H1 (cell line): ENCODE results near the gene MACF1. TPM values are rescaled to one million over a fixed set of nuclear protein-coding genes. Genes with fewer than 3 reads are reported as not detected.

Experiments
- CTCF ChIA-PET: fragments of 300-600 bp; sonication (Branson Sonifier 250); formaldehyde crosslinking; loops from one replicate; lab custom pipeline; 2021; ENCODE audit not compliant: partially characterized antibody; lab: Charles Lee
- POLR2A ChIA-PET: fragments of 300-600 bp; sonication (Branson Sonifier 250); formaldehyde crosslinking; loops from one replicate; lab custom pipeline; 2021; ENCODE audit warnings: inconsistent platforms; ENCODE audit not compliant: partially characterized antibody; lab: Charles Lee
- DNase-seq, 2 experiments: peaks; one replicate each; pipeline versions ENCODE4 v3.0.0 to v3.0.0-alpha.2; 2010 to 2022; ENCODE audit warnings: low spot score in 2 of 2, low read depth in 1 of 2, mixed read lengths in 1 of 2
- FAIRE-seq: peaks from 2 replicates; lab custom pipeline; 2011; peaks lifted over from hg19 to GRCh38; lab: Jason Lieb, UNC
- H2AFZ ChIP-seq: 2 replicates; pipeline ENCODE4 v1.8.1; 2012; ENCODE audit warnings: low read length, inconsistent platforms
- H2AK5ac ChIP-seq: 2 replicates; pipeline ENCODE4 v1.6.1; 2013; ENCODE audit warnings: low read depth, low read length
- H2BK120ac ChIP-seq: replicated peaks from 2 replicates; pipeline ENCODE3; 2013; ENCODE audit warnings: low read depth, low read length, inconsistent platforms
- H2BK12ac ChIP-seq: 2 replicates; pipeline ENCODE4 v1.6.1; 2013; ENCODE audit warnings: low read depth, low read length
- H2BK15ac ChIP-seq: 2 replicates; pipeline ENCODE4 v1.6.1; 2013; ENCODE audit warnings: low read length
- H2BK20ac ChIP-seq: 2 replicates; pipeline ENCODE4 v1.6.1; 2013; ENCODE audit warnings: low read length
- H2BK5ac ChIP-seq: 2 replicates; pipeline ENCODE4 v1.6.1; 2013; ENCODE audit warnings: low read depth, low read length
- H3K14ac ChIP-seq: 2 replicates; pipeline ENCODE4 v1.6.1; 2013; ENCODE audit warnings: inconsistent platforms; ENCODE audit not compliant: insufficient read length
- H3K18ac ChIP-seq: 2 replicates; pipeline ENCODE4 v1.6.1; 2013; ENCODE audit warnings: low read length; ENCODE audit errors: extremely low read depth
- H3K23ac ChIP-seq: 2 replicates; pipeline ENCODE4 v1.6.1; 2013; ENCODE audit warnings: inconsistent platforms; ENCODE audit not compliant: insufficient read length
- H3K23me2 ChIP-seq: 2 replicates; pipeline ENCODE4 v1.6.1; 2013; ENCODE audit warnings: low read depth, low read length
- H3K27ac ChIP-seq: 2 replicates; pipeline ENCODE4 v1.6.1; 2011; ENCODE audit warnings: low read depth, low read length, inconsistent platforms
- H3K27me3 ChIP-seq, 4 experiments: replicated peaks in 1 of 4; 1 replicate in 1 of 4; 2 replicates in 3 of 4; pipeline versions ENCODE4 v1.6.1 to v1.8.1; 2011 to 2013; ENCODE audit warnings: low read length in 3 of 4, mild to moderate bottlenecking in 3 of 4, inconsistent platforms in 2 of 4, mixed read lengths in 2 of 4, moderate library complexity in 1 of 4; ENCODE audit not compliant: control insufficient read depth in 3 of 4, insufficient read depth in 3 of 4; ENCODE audit errors: extremely low read depth in 1 of 4
- H3K36me3 ChIP-seq, 4 experiments: 2 replicates each; pipeline versions ENCODE4 v1.6.1 to v1.8.1; 2011 to 2013; ENCODE audit warnings: mild to moderate bottlenecking in 4 of 4, low read length in 3 of 4, moderate library complexity in 2 of 4, control low read depth in 1 of 4, inconsistent platforms in 1 of 4; ENCODE audit not compliant: insufficient read depth in 4 of 4, control insufficient read depth in 2 of 4
- H3K4ac ChIP-seq: replicated peaks from 2 replicates; pipeline ENCODE3; 2013; ENCODE audit warnings: low read length, low read depth, mixed read lengths, inconsistent platforms; ENCODE audit not compliant: insufficient read length
- H3K4me1 ChIP-seq, 4 experiments: replicated peaks in 1 of 4; 1 replicate in 1 of 4; 2 replicates in 3 of 4; pipeline versions ENCODE4 v1.6.1 to v1.8.1; 2011 to 2013; ENCODE audit warnings: low read length in 3 of 4, inconsistent platforms in 2 of 4, mixed read lengths in 1 of 4; ENCODE audit not compliant: insufficient read depth in 4 of 4, control insufficient read depth in 3 of 4
- H3K4me2 ChIP-seq, 2 experiments: 2 replicates each; pipeline versions ENCODE4 v1.6.1 to v1.8.1; 2011 to 2013; ENCODE audit warnings: low read depth in 2 of 2, low read length in 2 of 2, control low read depth in 1 of 2, inconsistent platforms in 1 of 2, mild to moderate bottlenecking in 1 of 2; ENCODE audit not compliant: insufficient read depth in 1 of 2
- H3K4me3 ChIP-seq, 4 experiments: fragments of 200-600, 300-600 bp in 1 of 4; sonication (generic), shearing (Covaris generic), sonication (Bioruptor Twin) in 1 of 4; 2 replicates each; pipeline versions ENCODE4 v1.5.1 to v1.8.1; 2011 to 2016; ENCODE audit warnings: low read length in 4 of 4, low read depth in 3 of 4, control low read depth in 2 of 4, inconsistent platforms in 2 of 4, mild to moderate bottlenecking in 2 of 4, mixed read lengths in 1 of 4, moderate library complexity in 1 of 4; ENCODE audit not compliant: insufficient read depth in 2 of 4; ENCODE audit errors: extremely low read depth in 1 of 4
- H3K56ac ChIP-seq: replicated peaks from 2 replicates; pipeline ENCODE3; 2013; ENCODE audit warnings: low read depth, mild to moderate bottlenecking, mixed read lengths, low read length, inconsistent platforms; ENCODE audit not compliant: insufficient read length
- H3K79me1 ChIP-seq: 2 replicates; pipeline ENCODE4 v1.6.1; 2013; ENCODE audit warnings: low read depth, low read length, control low read depth
- H3K79me2 ChIP-seq, 2 experiments: 2 replicates each; pipeline versions ENCODE4 v1.6.1 to v1.8.1; 2012 to 2013; ENCODE audit warnings: low read length in 2 of 2, mild to moderate bottlenecking in 2 of 2, inconsistent platforms in 1 of 2; ENCODE audit not compliant: insufficient read depth in 2 of 2, control insufficient read depth in 1 of 2
- H3K9ac ChIP-seq, 4 experiments: replicated peaks in 1 of 4; 1 replicate in 1 of 4; 2 replicates in 3 of 4; pipeline versions ENCODE4 v1.6.1 to v1.8.1; 2011 to 2013; ENCODE audit warnings: low read depth in 3 of 4, low read length in 3 of 4, control low read depth in 2 of 4, mild to moderate bottlenecking in 2 of 4, moderate library complexity in 2 of 4, inconsistent platforms in 1 of 4; ENCODE audit errors: extremely low read depth in 1 of 4
- H3K9me3 ChIP-seq, 2 experiments: 2 replicates each; pipeline versions ENCODE4 v1.6.1 to v1.8.1; 2012 to 2013; ENCODE audit warnings: mild to moderate bottlenecking in 2 of 2, moderate library complexity in 2 of 2, control low read depth in 1 of 2, inconsistent platforms in 1 of 2, low read depth in 1 of 2, low read length in 1 of 2, mixed read lengths in 1 of 2; ENCODE audit not compliant: insufficient read depth in 2 of 2
- H4K20me1 ChIP-seq, 2 experiments: replicated peaks in 1 of 2; 2 replicates each; pipeline versions ENCODE3 to v1.8.1; 2011 to 2013; ENCODE audit warnings: inconsistent platforms in 2 of 2, low read length in 2 of 2, mild to moderate bottlenecking in 1 of 2; ENCODE audit not compliant: insufficient read depth in 2 of 2, control insufficient read depth in 1 of 2
- H4K5ac ChIP-seq: 2 replicates; pipeline ENCODE4 v1.6.1; 2013; ENCODE audit warnings: low read length, low read depth, mixed read lengths, inconsistent platforms; ENCODE audit not compliant: insufficient read length
- H4K8ac ChIP-seq: 2 replicates; pipeline ENCODE4 v1.8.0; 2013; ENCODE audit warnings: mild to moderate bottlenecking, moderate library complexity, low read length, inconsistent platforms; ENCODE audit not compliant: insufficient read depth; ENCODE audit errors: extremely low read depth
- H4K91ac ChIP-seq: replicated peaks from 2 replicates; pipeline ENCODE3; 2013; ENCODE audit warnings: low read length, mixed read lengths, inconsistent platforms; ENCODE audit not compliant: insufficient read length
- GABPA ChIP-seq: IDR thresholded peaks from 2 replicates; pipeline ENCODE4 v1.6.1; 2011; ENCODE audit warnings: mild to moderate bottlenecking, low read length, moderate library complexity, borderline replicate concordance; ENCODE audit not compliant: insufficient read depth
- RNF2 ChIP-seq: fragments of 200-900, 300-1000 bp; sonication (generic); IDR thresholded peaks from 2 replicates; pipeline ENCODE4 v1.7.1; 2016; ENCODE audit warnings: borderline replicate concordance, low read depth, mild to moderate bottlenecking, antibody characterized with exemption, low read length; ENCODE audit not compliant: poor library complexity, severe bottlenecking; ENCODE audit errors: missing control alignments
- SIRT6 ChIP-seq: IDR thresholded peaks from one replicate; pipeline ENCODE4 v1.7.1; 2012; ENCODE audit warnings: low read length, inconsistent platforms
- SP4 ChIP-seq: IDR thresholded peaks from 2 replicates; pipeline ENCODE4 v1.6.1; 2012; ENCODE audit warnings: low read length, inconsistent platforms
- WGBS, 2 experiments: shearing (Covaris generic) in 1 of 2; methylation state at CpG; one replicate each; pipeline versions ENCODE4 v1.1.6 to v1.1.7; 2013 to 2015; ENCODE audit warnings: low lambda C conversion rate in 2 of 2, mixed read lengths in 2 of 2, inconsistent platforms in 1 of 2, low coverage in 1 of 2, missing lambda C conversion rate in 1 of 2; ENCODE audit not compliant: insufficient replicate concordance in 2 of 2, insufficient coverage in 1 of 2, insufficient read length in 1 of 2; ENCODE audit errors: extremely low coverage in 1 of 2, missing lambda C conversion rate in 1 of 2; 5-methylcytosine and 5-hydroxymethylcytosine counted together
- polyA plus RNA-seq, 7 experiments: library from polyadenylated mRNA; depleted of rRNA in 3 of 7; stranded (reverse) in 5 of 7; unstranded in 2 of 7; fragments of >200 nt in 5 of 7; fragments of 200-250 nt in 2 of 7; gene quantifications; 1 replicate in 5 of 7; 2 replicates in 1 of 7; 4 replicates in 1 of 7; pipeline versions ENCODE4 v1.2.1 to v1.2.3, GENCODE V29; 2011 to 2013; ENCODE audit warnings: missing spikeins in 2 of 7, mixed read lengths in 2 of 7
- total RNA-seq: library from RNA; stranded (reverse); fragmentation: NEBNext Ultra II Directional; extraction: Animal tissue kit (Norgen Biotek cat#: 25700); gene quantifications from 2 replicates; pipeline ENCODE4 v1.2.1, GENCODE V29; 2021

Gene MACF1
- total and polyA plus RNA-seq, 2 of the 8 experiments (the other 6 are each of a cell fraction or from before 2014, with no cell fraction given): 59.8 to 285 TPM

DNA sequence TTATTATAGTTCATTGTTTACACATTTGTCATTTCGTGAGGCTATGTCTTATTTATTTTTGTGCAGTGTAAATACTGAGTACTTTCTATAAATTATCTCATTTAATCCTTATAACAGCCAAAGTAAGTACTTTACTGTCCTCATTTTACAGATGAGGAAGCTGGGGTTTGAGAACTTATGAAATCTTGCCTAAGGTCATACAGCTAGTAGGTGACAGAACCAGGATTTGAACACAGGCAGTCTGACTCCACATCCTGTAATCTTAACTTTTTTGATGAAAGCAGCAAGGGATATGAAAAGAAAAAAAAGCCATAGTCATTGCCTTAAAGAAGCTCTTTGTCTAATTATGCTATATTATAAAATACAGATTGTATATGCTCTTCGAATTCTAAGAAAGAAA is 179.8 kb downstream of the MACF1 start:
- no peak overlapping the region for H2BK12ac ChIP-seq
- ChIA-PET CTCF (interaction anchor here (0.6 to 7.1 kb wide), 3 partner anchors 15 to 163 kb away, joined by 3 to 46 read pairs (median 6); no protein-coding TSS in a partner anchor), POLR2A (no interaction called here)
- no peaks in the 10 kb centered on the region for H3K79me2 ChIP-seq
- H2BK15ac ChIP-seq: no peak overlapping the region
- H4K8ac ChIP-seq: no peak overlapping the region
- no peak overlapping the region for H2BK20ac ChIP-seq
- H3K4me2 ChIP-seq: no peak overlapping the region
- H3K79me1 ChIP-seq: no peaks in the 10 kb centered on the region; the same call in 1 of the 2 replicates
- no peak overlapping the region for H3K9ac ChIP-seq
- H3K9me3 ChIP-seq: no peaks in the 10 kb centered on the region
- H4K20me1 ChIP-seq: peaks cover 0 to 3% of the 10 kb centered on the region in 2 experiments
- no peak overlapping the region for H3K4me3 ChIP-seq
- no peaks in the 10 kb centered on the region for H3K4me1 ChIP-seq
- peaks cover 32 to 71% (median 66%) of the 10 kb centered on the region in 4 experiments for H3K36me3 ChIP-seq
- H2AFZ ChIP-seq: no peak overlapping the region
- H3K56ac ChIP-seq: no peak overlapping the region
- H3K23me2 ChIP-seq: no peaks in the 10 kb centered on the region
- no peak overlapping the region for H3K18ac ChIP-seq
- no peaks in the 10 kb centered on the region for H3K27me3 ChIP-seq
- no peak overlapping the region for H3K27ac ChIP-seq
- no peak overlapping the region for H4K5ac ChIP-seq
- 90% methylated on average over 2 of the region's 2 CpGs; no CpG with 5 or more reads in 1 of the 2 experiments for WGBS, 2 experiments
- H3K4ac ChIP-seq: no peak overlapping the region
- no peak for DNase-seq
- H2BK120ac ChIP-seq: no peak overlapping the region
- TF ChIP-seq RNF2 (no peak), GABPA (no peak), SP4 (no peak), SIRT6 (no peak)
- TF ChIP-seq, all 59 proteins: peak for 0
- no peak overlapping the region for H2BK5ac ChIP-seq
- FAIRE-seq: no peak
- H4K91ac ChIP-seq: no peak overlapping the region
- no peak overlapping the region for H3K23ac ChIP-seq
- no peak overlapping the region for H3K14ac ChIP-seq
- H2AK5ac ChIP-seq: no peak overlapping the region
